Activated T-cell treated with anti-CD3 and anti-CD28 coated beads for 1 hour (primary cell): ENCODE results near the gene PCAT6.

Experiments used
- DNase-seq: peaks from one replicate; pipeline ENCODE4 v3.0.0-alpha.2; 2020; ENCODE audit warnings: low read depth

The PCAT6 gene

GRCh38 chr1:202848191-202848542 lies 37.4 kb downstream of the PCAT6 start:
- DNase-seq: no peak

GRCh38 chr1:202850593-202851362 lies 40.0 kb downstream of the PCAT6 start:
- DNase-seq: no peak

GRCh38 chr1:202852163-202852904 lies 41.6 kb downstream of the PCAT6 start:
- no peak for DNase-seq

- no peak for DNase-seq
Measured at GRCh38 chr1:202854787-202855186, 44.0 kb downstream of the PCAT6 start.

- DNase-seq: no peak
Measured at GRCh38 chr1:202856014-202856413, 45.3 kb downstream of the PCAT6 start.

- DNase-seq: no peak
Measured at GRCh38 chr1:202857136-202857610, 46.4 kb downstream of the PCAT6 start.

- DNase-seq: no peak
Measured at GRCh38 chr1:202858331-202858730, 47.6 kb downstream of the PCAT6 start.

GRCh38 chr1:202858789-202859414 lies 48.1 kb downstream of the PCAT6 start:
- no peak for DNase-seq

- peak; percentile 14 for DNase-seq
Measured at GRCh38 chr1:202860744-202861419, 50.1 kb downstream of the PCAT6 start.
